GM12801 (cell line): Measurements from ENCODE around the gene IYD.

ENCODE experiments used
- CTCF ChIP-seq: IDR thresholded peaks from one replicate; pipeline ENCODE4 v1.5.1; 2011; ENCODE audit warnings: control low read depth; ENCODE audit not compliant: insufficient read length; ENCODE audit errors: extremely low read depth

The IYD gene

DNA sequence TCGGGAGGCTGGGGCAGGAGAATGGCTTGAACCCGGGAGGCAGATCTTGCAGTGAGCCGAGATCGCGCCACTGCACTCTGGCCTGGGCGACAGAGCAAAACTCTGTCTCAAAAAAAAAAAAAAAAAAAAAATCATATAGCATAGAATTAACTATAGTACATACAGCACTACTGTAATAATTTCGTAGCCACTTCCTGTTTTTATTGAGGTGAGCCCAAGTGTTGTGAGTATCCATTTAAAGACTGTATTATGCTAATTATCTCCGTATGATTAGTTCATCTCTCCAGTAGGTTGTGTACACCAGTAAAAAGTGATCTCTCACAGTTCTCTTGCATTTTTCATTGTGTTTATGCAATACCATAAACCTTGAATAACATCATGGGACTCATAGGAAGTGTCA lies 70.6 kb downstream of the IYD start:
- no peak for TF ChIP-seq CTCF

GRCh38 chr6:150443621-150444020 lies 74.8 kb downstream of the IYD start:
- TF ChIP-seq CTCF: no peak

GRCh38 chr6:150444308-150444707 lies 75.5 kb downstream of the IYD start:
- no peak for TF ChIP-seq CTCF

DNA sequence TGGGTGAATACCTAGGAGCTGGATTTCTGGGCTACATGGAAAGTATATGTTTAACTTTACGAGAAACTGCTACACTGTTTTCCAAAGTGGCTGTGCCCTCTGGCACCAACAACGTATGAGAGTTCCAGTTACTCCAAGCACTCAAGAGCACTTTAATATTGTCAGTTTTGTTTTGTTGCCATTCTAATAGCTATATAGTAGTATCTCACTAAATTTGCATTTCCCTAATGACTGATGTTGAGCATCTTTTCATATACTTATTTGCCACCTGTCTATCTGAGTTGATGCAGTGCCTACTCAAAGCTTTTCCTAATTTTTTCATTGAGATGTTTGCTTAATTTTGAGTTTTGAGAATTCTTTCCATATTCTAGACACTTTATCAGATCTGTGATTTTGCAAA lies 76.7 kb downstream of the IYD start:
- TF ChIP-seq CTCF: no peak

GRCh38 chr6:150448221-150448620 lies 79.4 kb downstream of the IYD start:
- TF ChIP-seq CTCF: no peak

DNA sequence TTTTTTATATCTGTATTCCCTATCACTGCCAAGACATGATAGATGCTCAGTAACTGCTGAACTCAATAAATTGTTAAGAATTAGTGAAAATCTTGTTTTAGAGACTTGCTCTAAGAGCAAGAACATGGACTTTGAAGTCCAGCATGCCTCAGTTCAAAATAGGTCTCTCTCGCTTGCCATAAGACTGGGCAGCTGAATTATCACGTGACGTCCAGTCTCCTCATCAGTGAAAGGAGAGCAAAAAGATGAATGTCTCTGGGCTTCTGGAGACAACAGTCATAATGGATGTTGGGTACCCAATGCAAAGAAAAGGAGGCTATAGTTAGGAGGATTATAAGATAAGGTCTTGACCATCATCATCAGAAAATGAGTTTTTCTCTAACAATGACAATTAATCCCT lies 82.1 kb downstream of the IYD start:
- TF ChIP-seq CTCF: no peak

DNA sequence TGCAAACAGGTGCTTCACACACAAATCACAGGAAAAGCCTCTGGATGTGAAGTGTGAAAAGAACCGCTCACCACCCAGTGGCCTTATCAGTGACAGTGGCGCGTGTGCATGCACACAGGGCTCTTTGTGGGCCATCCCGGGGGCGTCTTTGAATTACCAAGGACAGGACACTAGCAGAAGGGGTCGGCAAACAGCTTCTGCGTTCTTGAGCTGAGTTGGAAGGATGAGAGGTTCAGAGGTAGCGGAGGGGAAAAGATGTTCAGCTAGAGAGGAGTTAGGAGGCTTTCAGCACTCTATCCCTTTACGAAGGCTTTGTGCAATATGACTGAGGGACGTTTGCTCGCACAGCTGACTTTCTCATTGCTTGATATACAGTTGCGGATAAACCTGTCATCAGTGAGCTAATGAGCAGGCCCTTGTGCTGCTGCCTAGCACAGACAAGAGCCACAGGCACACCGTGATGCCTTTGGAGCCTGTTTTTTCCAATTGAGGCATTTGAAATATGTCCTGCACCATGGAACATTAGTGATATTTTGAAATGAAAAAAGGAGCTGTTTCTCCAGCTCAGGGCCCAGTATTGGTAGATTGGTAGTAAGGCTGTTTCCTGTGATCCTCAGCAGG lies 83.1 kb downstream of the IYD start:
- no peak for TF ChIP-seq CTCF
